ENCODE measurements around the gene FOXC1.

The FOXC1 gene

DNA sequence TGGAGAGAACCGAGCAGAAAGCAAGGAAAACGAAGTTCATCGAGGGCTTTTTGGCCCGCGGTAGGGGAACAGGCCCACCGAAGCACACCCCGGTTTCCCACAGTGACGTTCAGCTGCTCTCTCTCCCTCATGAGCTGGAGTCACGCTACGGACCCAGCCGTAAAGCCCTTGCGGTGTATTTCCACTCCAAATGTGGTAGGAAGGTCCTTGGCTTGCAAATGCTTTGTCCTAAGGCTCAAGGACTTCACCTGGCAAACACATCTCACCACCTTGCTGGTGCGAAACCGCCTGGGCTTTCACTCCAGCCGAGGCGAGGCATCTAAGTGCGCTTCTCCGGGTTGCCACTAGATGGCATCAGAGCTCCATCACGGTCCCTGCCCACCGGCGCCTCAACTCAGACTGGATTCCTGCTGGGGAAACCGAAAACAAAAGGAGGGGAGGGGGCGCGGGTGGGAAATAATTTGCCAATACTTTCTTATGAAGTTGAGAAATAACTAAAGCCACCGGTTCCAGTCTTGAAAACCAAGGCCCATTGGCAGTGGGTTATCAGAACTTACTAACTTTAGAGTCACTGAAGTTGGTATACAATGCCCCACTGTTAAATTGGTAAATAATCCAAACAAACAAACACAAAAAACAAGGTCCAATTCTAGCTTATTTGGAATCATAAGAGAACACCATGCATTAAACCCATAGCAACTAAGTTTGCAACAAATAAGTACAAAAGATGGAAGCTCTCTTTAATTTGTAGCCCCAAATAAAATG, 13.4 kb upstream of the FOXC1 start:
- TF ChIP-seq CTCF (conservative IDR thresholded peaks at IDR 0.05), result peak; percentile 87
- H3K27ac ChIP-seq, result no peak overlapping the region

GRCh38 chr6:1597121-1597744, 12.5 kb upstream of the FOXC1 start:
- no peak for TF ChIP-seq CTCF (conservative IDR thresholded peaks at IDR 0.05)
- H3K27ac ChIP-seq, result no peak overlapping the region

DNA sequence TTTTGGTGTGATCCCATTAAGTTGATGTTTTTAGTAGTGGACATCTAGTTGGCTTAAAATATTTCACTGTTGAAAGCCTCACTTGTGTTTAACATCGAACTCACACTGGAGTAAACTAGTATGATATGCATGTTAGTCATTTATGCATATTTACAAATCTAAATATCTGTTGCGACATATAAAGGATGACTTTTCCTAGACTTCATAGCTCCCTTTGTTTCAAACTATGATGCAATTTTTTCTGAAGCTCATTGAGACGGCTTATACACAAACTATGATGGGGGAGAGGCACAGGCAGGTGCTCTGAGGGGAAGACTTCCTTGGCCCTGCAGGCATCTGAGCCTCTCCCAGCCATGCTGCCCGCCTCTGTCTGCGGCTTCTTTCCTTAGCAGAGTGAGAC, 11.8 kb upstream of the FOXC1 start:
- H3K27ac ChIP-seq, result no peak overlapping the region
- no peak for TF ChIP-seq CTCF (conservative IDR thresholded peaks at IDR 0.05)

DNA sequence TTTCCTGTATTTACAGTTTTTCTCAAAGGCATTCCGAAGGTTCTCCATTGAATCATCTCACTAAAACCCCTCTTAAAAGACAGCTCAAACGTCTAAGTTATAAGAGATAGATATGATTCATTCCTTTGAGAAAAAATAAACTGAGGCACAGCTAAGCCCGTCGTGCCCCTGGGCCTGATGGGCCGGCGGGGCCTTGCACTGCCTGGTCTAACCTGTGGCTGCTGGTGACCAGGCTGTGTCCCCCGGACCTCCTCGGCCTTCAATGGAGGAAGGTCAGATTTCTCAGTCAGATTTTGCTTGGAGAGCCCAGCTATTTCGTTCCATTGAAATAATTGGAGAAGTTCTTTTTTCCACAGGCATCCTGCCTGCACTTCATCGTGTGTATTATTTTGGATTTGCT, 11.3 kb upstream of the FOXC1 start:
- no peak overlapping the region for H3K27ac ChIP-seq
- no peak for TF ChIP-seq CTCF (conservative IDR thresholded peaks at IDR 0.05)

- H3K27ac ChIP-seq, result no peak overlapping the region
- TF ChIP-seq CTCF (conservative IDR thresholded peaks at IDR 0.05), result no peak
Observed at GRCh38 chr6:1598886-1599285, 10.8 kb upstream of the FOXC1 start.

GRCh38 chr6:1599469-1599868, 10.2 kb upstream of the FOXC1 start:
- no peak overlapping the region for H3K27ac ChIP-seq
- no peak for TF ChIP-seq CTCF (conservative IDR thresholded peaks at IDR 0.05)

DNA sequence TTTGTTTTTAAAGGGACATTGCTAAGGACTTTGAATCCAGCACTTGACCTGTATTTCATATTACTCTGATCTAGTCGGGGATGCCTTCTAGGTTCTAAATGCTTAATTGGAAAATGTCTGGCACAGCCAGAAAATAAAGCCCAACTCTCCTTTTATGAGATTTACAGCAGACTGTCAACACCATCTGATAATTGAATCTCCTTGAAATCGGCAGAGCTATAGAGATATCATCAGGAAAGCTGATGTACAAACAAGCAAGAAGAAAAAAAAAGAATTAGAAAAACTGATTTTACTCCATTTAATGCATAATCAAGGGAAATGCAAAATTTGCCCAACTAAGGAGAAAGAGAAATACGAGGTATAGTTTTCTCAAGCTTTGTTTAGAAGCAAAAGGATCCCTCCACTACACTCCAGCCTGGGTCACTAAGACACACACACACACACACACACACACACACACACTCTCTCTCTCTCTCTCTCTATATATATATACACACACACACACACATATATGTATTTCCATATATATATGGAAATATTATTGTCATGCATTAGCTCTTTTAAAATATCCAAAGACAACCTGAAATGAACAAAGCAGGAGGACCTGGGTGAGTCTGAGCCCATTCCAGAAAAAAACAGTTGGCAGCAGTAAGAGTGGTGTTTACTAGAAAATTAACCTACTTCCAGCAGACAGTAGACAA, 9.5 kb upstream of the FOXC1 start:
- H3K27ac ChIP-seq, result no peak overlapping the region
- TF ChIP-seq CTCF (conservative IDR thresholded peaks at IDR 0.05), result no peak
